Fibroblast of lung (primary cell): ENCODE results near the gene VPS36. TPM values are rescaled to one million over a fixed set of nuclear protein-coding genes. Genes with fewer than 3 reads are reported as not detected.
"Not testable (repeated sequence)": the region's sequence is repeated elsewhere in the genome, so short reads cannot be mapped to it uniquely, and the experiment has no call there.

Experiments used
- DNase-seq, 2 donors: peaks; one replicate each; pipeline versions ENCODE4 v3.0.0 to v3.0.0-alpha.2; 2010; ENCODE audit warnings: low read depth in 2 of 2
- H2AFZ ChIP-seq: 2 replicates; pipeline ENCODE4 v1.5.1; 2012; ENCODE audit warnings: low read length, control low read depth, inconsistent platforms
- H3K27ac ChIP-seq: 2 replicates; pipeline ENCODE4 v1.5.1; 2011; ENCODE audit warnings: low read length, control low read depth; ENCODE audit not compliant: insufficient read depth
- H3K27me3 ChIP-seq: 2 replicates; pipeline ENCODE4 v1.5.1; 2011; ENCODE audit warnings: mild to moderate bottlenecking, low read length; ENCODE audit not compliant: control insufficient read depth, insufficient read depth
- H3K36me3 ChIP-seq: 2 replicates; pipeline ENCODE4 v1.5.1; 2011; ENCODE audit warnings: low read length; ENCODE audit not compliant: control insufficient read depth, insufficient read depth
- H3K4me1 ChIP-seq: 2 replicates; pipeline ENCODE4 v1.5.1; 2011; ENCODE audit warnings: low read length; ENCODE audit not compliant: control insufficient read depth, insufficient read depth; ENCODE audit errors: extremely low read depth
- H3K4me2 ChIP-seq: 2 replicates; pipeline ENCODE4 v1.5.1; 2011; ENCODE audit warnings: low read length, control low read depth; ENCODE audit not compliant: insufficient read depth; ENCODE audit errors: extremely low read depth
- H3K4me3 ChIP-seq, 4 experiments: fragments of 200-600 bp in 1 of 4; sonication (generic) in 1 of 4; replicated peaks in 1 of 4; 2 replicates each; pipeline ENCODE4 v1.5.1; 2011 to 2016; ENCODE audit warnings: low read length in 4 of 4, low read depth in 3 of 4, mild to moderate bottlenecking in 3 of 4, control low read depth in 2 of 4, inconsistent platforms in 1 of 4, mixed read lengths in 1 of 4; ENCODE audit not compliant: insufficient read depth in 1 of 4; ENCODE audit errors: control extremely low read depth in 1 of 4
- H3K79me2 ChIP-seq: 2 replicates; pipeline ENCODE4 v1.5.1; 2012; ENCODE audit warnings: mild to moderate bottlenecking, low read length, inconsistent platforms; ENCODE audit not compliant: control insufficient read depth, insufficient read depth
- H3K9ac ChIP-seq: 2 replicates; pipeline ENCODE4 v1.5.1; 2011; ENCODE audit warnings: mild to moderate bottlenecking, low read length, control low read depth; ENCODE audit not compliant: insufficient read depth
- H3K9me3 ChIP-seq: 2 replicates; pipeline ENCODE4 v1.5.1; 2012; ENCODE audit warnings: low read depth, low read length; ENCODE audit not compliant: control insufficient read depth, insufficient read depth
- H4K20me1 ChIP-seq: 2 replicates; pipeline ENCODE4 v1.5.1; 2011; ENCODE audit warnings: low read length; ENCODE audit not compliant: control insufficient read depth, insufficient read depth; ENCODE audit errors: extremely low read depth
- CTCF ChIP-seq, 2 donors: IDR thresholded peaks in 1 of 2; conservative IDR thresholded peaks in 1 of 2; 1 replicate in 1 of 2; 2 replicates in 1 of 2; pipeline ENCODE4 v1.5.1; 2011 to 2012; ENCODE audit warnings: low read length in 2 of 2, control low read depth in 1 of 2, inconsistent platforms in 1 of 2, low read depth in 1 of 2, mild to moderate bottlenecking in 1 of 2
- EZH2 ChIP-seq: IDR thresholded peaks from 2 replicates; pipeline ENCODE4 v1.5.1; 2012; ENCODE audit warnings: low read length, control low read depth, mild to moderate bottlenecking; ENCODE audit errors: missing control alignments
- polyA plus RNA-seq, 2 donors: library from polyadenylated mRNA; depleted of rRNA in 1 of 2; stranded (reverse) in 1 of 2; unstranded in 1 of 2; fragments of >200 nt; gene quantifications; 2 replicates each; pipeline ENCODE4 v1.2.1, GENCODE V29; 2011 to 2012; ENCODE audit warnings: missing spikeins in 1 of 2
- total RNA-seq: library from RNA; depleted of rRNA; stranded (reverse); fragments of >200 nt; gene quantifications from 2 replicates; pipeline ENCODE4 v1.2.1, GENCODE V29; 2014

VPS36 gene
- total and polyA plus RNA-seq, 2 donors (not counting 1 experiment from before 2014, with no cell fraction given) = 16.2 to 28.2 TPM

GRCh38 chr13:52480677-52481428 is 30.4 kb upstream of the VPS36 start:
- H2AFZ ChIP-seq, H3K9ac ChIP-seq, H3K79me2 ChIP-seq, H4K20me1 ChIP-seq, H3K27me3 ChIP-seq, H3K36me3 ChIP-seq, DNase-seq, H3K4me3 ChIP-seq, H3K4me1 ChIP-seq, H3K27ac ChIP-seq, H3K4me2 ChIP-seq, H3K9me3 ChIP-seq: not testable (repeated sequence)

- DNase-seq, H3K27ac ChIP-seq, H3K79me2 ChIP-seq, H3K9me3 ChIP-seq, H3K4me3 ChIP-seq, H3K4me1 ChIP-seq, H3K9ac ChIP-seq, H2AFZ ChIP-seq, H3K27me3 ChIP-seq, H4K20me1 ChIP-seq, H3K36me3 ChIP-seq, H3K4me2 ChIP-seq: not testable (repeated sequence)
Measured at GRCh38 chr13:52468487-52468886, 18.1 kb upstream of the VPS36 start.

- no peaks in the 10 kb centered on the region for H3K27me3 ChIP-seq
- no peak overlapping the region for H3K4me2 ChIP-seq
- H2AFZ ChIP-seq = no peak overlapping the region
- H3K9ac ChIP-seq = no peak overlapping the region
- no peak overlapping the region for H3K4me3 ChIP-seq
- no peak overlapping the region for H3K27ac ChIP-seq
- H4K20me1 ChIP-seq = no peaks in the 10 kb centered on the region
- H3K9me3 ChIP-seq = no peaks in the 10 kb centered on the region
- H3K36me3 ChIP-seq = no peaks in the 10 kb centered on the region
- no peak for TF ChIP-seq CTCF (conservative IDR thresholded peaks at IDR 0.05 in 1 of 2, IDR thresholded peaks at IDR 0.05 in 1 of 2; ENCODE audit: low read depth in 1 of 2, low read length in 2 of 2)
- TF ChIP-seq EZH2 = no peak
- no peak for DNase-seq
- peaks cover 5% of the 10 kb centered on the region for H3K4me1 ChIP-seq
- H3K79me2 ChIP-seq = peaks cover 37% of the 10 kb centered on the region
Measured at GRCh38 chr13:52463526-52463925, 13.1 kb upstream of the VPS36 start.

GRCh38 chr13:52461265-52461664 is 10.8 kb upstream of the VPS36 start:
- no peak overlapping the region for H3K4me2 ChIP-seq
- H3K36me3 ChIP-seq = no peaks in the 10 kb centered on the region

More at GRCh38 chr13:52461265-52461664, 10.8 kb upstream of the VPS36 start:
- no peaks in the 10 kb centered on the region for H4K20me1 ChIP-seq
- peaks cover 52% of the 10 kb centered on the region for H3K79me2 ChIP-seq
- TF ChIP-seq EZH2 (no peak), CTCF (conservative IDR thresholded peaks at IDR 0.05 in 1 of 2, IDR thresholded peaks at IDR 0.05 in 1 of 2; ENCODE audit: low read depth in 1 of 2, low read length in 2 of 2) (no peak)
- no peaks in the 10 kb centered on the region for H3K9me3 ChIP-seq
- DNase-seq = no peak
- no peak overlapping the region for H3K27ac ChIP-seq
- H3K9ac ChIP-seq = no peak overlapping the region
- no peak overlapping the region for H3K4me3 ChIP-seq
- H3K4me1 ChIP-seq = peaks cover 6% of the 10 kb centered on the region
- no peaks in the 10 kb centered on the region for H3K27me3 ChIP-seq
- H2AFZ ChIP-seq = peak overlapping the region; percentile 3
